B cell (primary cell): ENCODE measurements around the gene FCRL6. TPM values are rescaled to one million over a fixed set of nuclear protein-coding genes. Genes with fewer than 3 reads are reported as not detected.

Experiments used
- ATAC-seq: fragments of 200-7000 bp; cut with Tn5 transposase; one replicate; pipeline ENCODE4 v1.10.0; 2021; ENCODE audit warnings: low read depth, mild to moderate bottlenecking, moderate number of reproducible peaks, moderate library complexity
- CTCF ChIA-PET: fragments of 350-600 bp; sonication (Branson Sonifier 250); formaldehyde crosslinking; loops from one replicate; lab custom pipeline; 2021; ENCODE audit warnings: antibody characterized with exemption, inconsistent platforms; lab: Charles Lee
- POLR2A ChIA-PET: fragments of 350-600 bp; sonication (Branson Sonifier 250); formaldehyde crosslinking; loops from one replicate; lab custom pipeline; 2021; ENCODE audit warnings: antibody characterized with exemption; lab: Charles Lee
- DNase-seq: peaks from one replicate; pipeline ENCODE4 v3.0.0; 2013
- H2AFZ ChIP-seq: 2 replicates; pipeline ENCODE4 v1.6.1; 2012; ENCODE audit warnings: mild to moderate bottlenecking, low read depth, low read length; ENCODE audit not compliant: insufficient read depth, poor library complexity, severe bottlenecking
- H3K27ac ChIP-seq, 2 donors: 1 replicate in 1 of 2; 2 replicates in 1 of 2; pipeline ENCODE4 v1.5.1; 2012 to 2013; ENCODE audit warnings: low read length in 2 of 2, mild to moderate bottlenecking in 2 of 2, moderate library complexity in 1 of 2
- H3K27me3 ChIP-seq, 4 experiments: fragments of 200-600 bp in 1 of 4; sonication (generic) in 1 of 4; replicated peaks in 1 of 4; 1 replicate in 2 of 4; 2 replicates in 2 of 4; pipeline versions ENCODE4 v1.6.1 to v1.7.0; 2013 to 2016; ENCODE audit warnings: low read length in 3 of 4, mild to moderate bottlenecking in 2 of 4, mixed read lengths in 1 of 4, moderate library complexity in 1 of 4; ENCODE audit not compliant: insufficient read depth in 4 of 4, control insufficient read depth in 3 of 4; ENCODE audit errors: control extremely low read depth in 1 of 4
- H3K36me3 ChIP-seq, 2 experiments: replicated peaks in 1 of 2; 1 replicate in 1 of 2; 2 replicates in 1 of 2; pipeline versions ENCODE4 v1.6.1 to v1.7.1; 2013; ENCODE audit warnings: low read length in 1 of 2; ENCODE audit not compliant: insufficient read depth in 2 of 2, control insufficient read depth in 1 of 2; ENCODE audit errors: control extremely low read depth in 1 of 2, extremely low read depth in 1 of 2
- H3K4me1 ChIP-seq, 2 donors: fragments of 200-600 bp in 1 of 2; sonication (generic) in 1 of 2; 1 replicate in 1 of 2; 2 replicates in 1 of 2; pipeline versions ENCODE4 v1.5.1 to v1.6.1; 2013 to 2017; ENCODE audit warnings: low read length in 2 of 2; ENCODE audit not compliant: control insufficient read depth in 2 of 2, insufficient read depth in 2 of 2
- H3K4me2 ChIP-seq: replicated peaks from 2 replicates; pipeline ENCODE3; 2012; ENCODE audit warnings: mild to moderate bottlenecking, low read depth, low read length; ENCODE audit not compliant: poor library complexity, severe bottlenecking
- H3K4me3 ChIP-seq, 5 experiments: fragments of 200-600 bp in 1 of 5; sonication (generic) in 1 of 5; 1 replicate in 3 of 5; 2 replicates in 2 of 5; pipeline versions ENCODE4 v1.5.1 to v1.7.0; 2011 to 2016; ENCODE audit warnings: low read length in 4 of 5, mild to moderate bottlenecking in 4 of 5, low read depth in 2 of 5, control low read depth in 1 of 5, moderate library complexity in 1 of 5; ENCODE audit not compliant: insufficient read depth in 1 of 5; ENCODE audit errors: control extremely low read depth in 1 of 5, extremely low read depth in 1 of 5
- H3K79me2 ChIP-seq: fragments of 200-600 bp; sonication (generic); one replicate; pipeline ENCODE4 v1.6.0; 2016; ENCODE audit warnings: low read length; ENCODE audit not compliant: control insufficient read depth, insufficient read depth
- H3K9ac ChIP-seq: fragments of 200-600 bp; sonication (generic); 2 replicates; pipeline ENCODE4 v1.6.1; 2017; ENCODE audit warnings: mild to moderate bottlenecking, low read length, moderate library complexity
- H3K9me3 ChIP-seq, 3 donors: one replicate each; pipeline versions ENCODE4 v1.6.1 to v1.7.1; 2013; ENCODE audit warnings: low read length in 2 of 3; ENCODE audit not compliant: control insufficient read depth in 2 of 3, insufficient read depth in 1 of 3; ENCODE audit errors: control extremely low read depth in 1 of 3
- H4K20me1 ChIP-seq: 2 replicates; pipeline ENCODE4 v1.6.0; 2012; ENCODE audit warnings: mild to moderate bottlenecking, low read length; ENCODE audit not compliant: insufficient read depth, control insufficient read depth, poor library complexity, severe bottlenecking
- H3K27ac Mint-ChIP-seq: one replicate; pipeline ENCODE4 v1.8.0; 2021; ENCODE audit warnings: mixed read lengths
- H3K27me3 Mint-ChIP-seq: one replicate; pipeline ENCODE4 v1.8.0; 2021; ENCODE audit warnings: mixed read lengths
- H3K4me1 Mint-ChIP-seq: one replicate; pipeline ENCODE4 v1.8.0; 2021; ENCODE audit warnings: mixed read lengths
- H3K4me3 Mint-ChIP-seq: one replicate; pipeline ENCODE4 v1.8.0; 2021; ENCODE audit warnings: mixed read lengths
- H3K9me3 Mint-ChIP-seq: one replicate; pipeline ENCODE4 v1.8.0; 2022; ENCODE audit warnings: mixed read lengths; ENCODE audit not compliant: insufficient read depth
- EZH2 ChIP-seq: IDR thresholded peaks from 2 replicates; pipeline ENCODE4 v1.6.1; 2012; ENCODE audit warnings: borderline replicate concordance, low read depth, mild to moderate bottlenecking, moderate library complexity, low read length; ENCODE audit not compliant: insufficient read depth, poor library complexity, severe bottlenecking
- WGBS: methylation state at CpG from one replicate; pipeline ENCODE4 v1.1.5; 2013; ENCODE audit warnings: missing lambda C conversion rate; ENCODE audit not compliant: insufficient coverage; 5-methylcytosine and 5-hydroxymethylcytosine counted together
- intact Hi-C: fragments of 100-400 bp; cut with micrococcal nuclease; formaldehyde crosslinking; loops from one replicate; pipeline ENCODE4 v1.10.0; 2022
- polyA plus RNA-seq: library from polyadenylated mRNA; depleted of rRNA; stranded (reverse); fragments of >200 nt; gene quantifications from 2 replicates; pipeline ENCODE4 v1.2.3, GENCODE V29; 2012
- total RNA-seq, 2 donors: library from RNA; stranded (reverse); fragments of 120-200 nt in 1 of 2; gene quantifications; 1 replicate in 1 of 2; 2 replicates in 1 of 2; pipeline versions ENCODE4 v1.2.3 to v1.2.4, GENCODE V29; 2013 to 2022
- TF ChIP-seq, protein P1 (sequence below): fragments of 200-600 bp; IDR thresholded peaks from one replicate; pipeline ENCODE4 v1.8.0; 2022; ENCODE audit warnings: antibody characterized with exemption, mild to moderate bottlenecking

The FCRL6 gene
- total and polyA plus RNA-seq, 2 donors (not counting 1 experiment from before 2014, with no cell fraction given): 0.81 TPM; not detected in 1

DNA sequence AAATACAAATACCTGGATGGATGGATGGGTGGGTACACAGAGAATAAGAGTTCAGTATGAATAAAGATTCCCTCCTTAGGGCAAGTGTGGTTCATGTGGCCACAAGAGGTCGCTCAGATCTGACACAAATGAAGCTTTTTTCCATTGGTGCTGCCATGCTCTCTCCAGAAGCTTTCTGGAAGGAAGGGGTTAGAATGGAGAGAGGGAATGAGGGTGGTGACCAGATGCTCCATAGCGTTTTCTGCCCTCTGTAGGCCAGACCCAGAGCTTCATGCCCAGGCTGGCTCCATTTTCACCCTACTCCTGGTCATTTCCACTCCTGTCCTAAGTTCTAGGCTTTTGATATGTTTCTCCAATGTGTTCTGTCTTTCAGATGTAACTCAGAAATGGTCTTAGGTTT lies 3.3 kb upstream of the FCRL6 start:
- no peak overlapping the region for H3K27ac Mint-ChIP-seq
- Histone ChIP-seq H3K4me1 (peaks cover 0 to 7% of the 10 kb centered on the region in 2 donors), H4K20me1 (no peaks in the 10 kb centered on the region), H3K9me3 (no peaks in the 10 kb centered on the region), H3K27ac (no peak overlapping the region), H3K9ac (no peak overlapping the region), H2AFZ (no peak overlapping the region), H3K36me3 (no peaks in the 10 kb centered on the region), H3K79me2 (no peaks in the 10 kb centered on the region), H3K4me2 (no peak overlapping the region), H3K27me3 (peaks cover 0 to 30% (median 15%) of the 10 kb centered on the region in 4 experiments), H3K4me3 (no peak overlapping the region)
- H3K4me1 Mint-ChIP-seq: peaks cover 9% of the 10 kb centered on the region
- DNase-seq (peak; percentile 65), ATAC-seq (peak; percentile 56)
- no peaks in the 10 kb centered on the region for H3K9me3 Mint-ChIP-seq
- WGBS: 13% methylated on average over 1 of the region's 2 CpGs
- POLR2A ChIA-PET: no interaction called here
- TF ChIP-seq, protein P1, sequence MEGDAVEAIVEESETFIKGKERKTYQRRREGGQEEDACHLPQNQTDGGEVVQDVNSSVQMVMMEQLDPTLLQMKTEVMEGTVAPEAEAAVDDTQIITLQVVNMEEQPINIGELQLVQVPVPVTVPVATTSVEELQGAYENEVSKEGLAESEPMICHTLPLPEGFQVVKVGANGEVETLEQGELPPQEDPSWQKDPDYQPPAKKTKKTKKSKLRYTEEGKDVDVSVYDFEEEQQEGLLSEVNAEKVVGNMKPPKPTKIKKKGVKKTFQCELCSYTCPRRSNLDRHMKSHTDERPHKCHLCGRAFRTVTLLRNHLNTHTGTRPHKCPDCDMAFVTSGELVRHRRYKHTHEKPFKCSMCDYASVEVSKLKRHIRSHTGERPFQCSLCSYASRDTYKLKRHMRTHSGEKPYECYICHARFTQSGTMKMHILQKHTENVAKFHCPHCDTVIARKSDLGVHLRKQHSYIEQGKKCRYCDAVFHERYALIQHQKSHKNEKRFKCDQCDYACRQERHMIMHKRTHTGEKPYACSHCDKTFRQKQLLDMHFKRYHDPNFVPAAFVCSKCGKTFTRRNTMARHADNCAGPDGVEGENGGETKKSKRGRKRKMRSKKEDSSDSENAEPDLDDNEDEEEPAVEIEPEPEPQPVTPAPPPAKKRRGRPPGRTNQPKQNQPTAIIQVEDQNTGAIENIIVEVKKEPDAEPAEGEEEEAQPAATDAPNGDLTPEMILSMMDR: peak; percentile 75
- no peak for TF ChIP-seq EZH2
- intact Hi-C loops: loop anchor here (1.0 to 2.0 kb wide), 4 partner anchors 18 to 208 kb away; partner anchors contain the start of genes DUSP23 and IGSF9
- CTCF ChIA-PET: interaction anchor here (0.7 to 11.7 kb wide), 34 partner anchors 9 to 232 kb away, joined by 3 to 252 read pairs (median 5); partner anchors contain the start of genes DUSP23, IGSF9 and TAGLN2
- H3K4me3 Mint-ChIP-seq: no peak overlapping the region
- peaks cover 54% of the 10 kb centered on the region for H3K27me3 Mint-ChIP-seq

DNA sequence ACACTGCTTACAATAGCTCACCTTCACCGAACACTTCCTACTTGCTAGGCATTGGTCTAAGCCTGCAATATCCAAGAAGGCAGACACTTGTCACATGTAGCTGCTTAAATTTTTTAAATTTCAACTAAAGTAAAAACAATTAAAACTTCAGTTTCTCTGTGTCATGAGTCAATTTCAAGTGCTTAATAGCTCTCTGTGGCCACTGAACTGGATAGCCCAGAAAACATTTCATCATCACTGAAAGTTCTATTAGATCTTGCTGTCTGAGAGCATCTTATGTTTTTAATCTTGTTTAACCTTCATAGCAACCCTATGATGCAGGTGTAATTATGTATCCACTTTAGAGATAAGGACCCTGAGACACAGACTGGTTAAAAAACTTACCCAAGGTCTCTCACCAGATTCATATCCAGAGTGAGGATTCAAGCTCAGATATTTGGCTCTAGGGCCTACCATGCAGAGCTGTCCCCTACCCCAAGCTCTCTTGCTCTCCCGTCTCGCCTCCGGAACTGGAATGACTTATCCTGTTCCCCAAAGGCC lies 2.6 kb upstream of the FCRL6 start:
- peaks cover 9% of the 10 kb centered on the region for H3K4me1 Mint-ChIP-seq
- Histone ChIP-seq H3K27ac (no peak overlapping the region), H3K4me3 (no peak overlapping the region), H3K4me2 (no peak overlapping the region), H2AFZ (no peak overlapping the region), H3K9ac (no peak overlapping the region), H3K4me1 (peaks cover 0 to 7% of the 10 kb centered on the region in 2 donors), H4K20me1 (no peaks in the 10 kb centered on the region), H3K79me2 (no peaks in the 10 kb centered on the region), H3K36me3 (no peaks in the 10 kb centered on the region), H3K9me3 (no peaks in the 10 kb centered on the region), H3K27me3 (peaks cover 0 to 33% (median 18%) of the 10 kb centered on the region in 4 experiments)
- no peak for DNase-seq
- no peak for ATAC-seq
- TF ChIP-seq, protein P1: no peak
- no peak for TF ChIP-seq EZH2
- intact Hi-C loops: loop anchor here (1.0 to 2.0 kb wide), 3 partner anchors 19 to 208 kb away; partner anchors contain the start of gene DUSP23
- H3K27me3 Mint-ChIP-seq: peaks cover 58% of the 10 kb centered on the region
- WGBS: 100% methylated on average over 3 of the region's 4 CpGs
- ChIA-PET CTCF (interaction anchor here (0.6 to 11.7 kb wide), 34 partner anchors 8 to 1053 kb away, joined by 3 to 252 read pairs (median 5); partner anchors contain the start of genes DUSP23, IGSF9 and TAGLN2), POLR2A (no interaction called here)
- no peak overlapping the region for H3K27ac Mint-ChIP-seq
- H3K9me3 Mint-ChIP-seq: no peaks in the 10 kb centered on the region
- H3K4me3 Mint-ChIP-seq: no peak overlapping the region
